ENCODE measurements around the gene RIC8A.

DNA sequence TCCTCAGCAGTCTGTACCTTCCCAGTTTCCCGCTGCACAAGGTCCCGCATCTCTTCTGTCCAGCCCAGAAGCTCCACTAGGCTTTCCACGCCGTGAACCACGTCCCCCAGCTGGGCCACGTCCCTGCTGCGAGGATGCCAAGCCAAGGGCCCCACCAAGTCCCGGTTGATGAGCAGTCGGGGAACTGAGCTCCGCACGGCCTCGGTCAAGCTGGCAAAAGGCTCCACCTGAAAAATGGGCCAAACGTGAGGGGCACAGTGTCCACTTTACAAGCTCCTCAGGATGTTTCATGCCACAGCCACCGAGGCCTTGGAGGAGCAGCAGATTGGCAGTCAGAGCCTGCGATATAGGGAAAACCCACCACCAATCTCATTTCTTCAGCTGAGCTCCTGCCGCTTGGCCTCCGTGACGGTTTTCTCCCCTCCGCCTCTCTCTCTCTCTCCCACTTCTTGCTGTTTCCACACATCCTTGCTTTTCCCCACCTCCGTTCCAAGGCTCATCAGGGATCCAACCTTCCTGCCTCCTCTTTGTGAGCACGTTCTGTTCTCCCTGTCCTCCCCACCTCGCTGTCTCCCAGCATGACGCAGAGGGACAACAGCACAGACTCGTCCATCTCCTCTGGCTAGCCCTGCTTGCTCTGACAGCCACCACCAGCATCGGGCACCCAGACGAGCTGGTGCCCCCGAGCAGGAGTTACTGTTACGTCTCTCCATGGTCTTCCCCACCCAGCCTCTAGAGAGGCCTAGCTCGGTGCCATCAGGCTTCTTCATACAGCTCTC, 11.5 kb downstream of the RIC8A start:
- TF ChIP-seq, protein P1, sequence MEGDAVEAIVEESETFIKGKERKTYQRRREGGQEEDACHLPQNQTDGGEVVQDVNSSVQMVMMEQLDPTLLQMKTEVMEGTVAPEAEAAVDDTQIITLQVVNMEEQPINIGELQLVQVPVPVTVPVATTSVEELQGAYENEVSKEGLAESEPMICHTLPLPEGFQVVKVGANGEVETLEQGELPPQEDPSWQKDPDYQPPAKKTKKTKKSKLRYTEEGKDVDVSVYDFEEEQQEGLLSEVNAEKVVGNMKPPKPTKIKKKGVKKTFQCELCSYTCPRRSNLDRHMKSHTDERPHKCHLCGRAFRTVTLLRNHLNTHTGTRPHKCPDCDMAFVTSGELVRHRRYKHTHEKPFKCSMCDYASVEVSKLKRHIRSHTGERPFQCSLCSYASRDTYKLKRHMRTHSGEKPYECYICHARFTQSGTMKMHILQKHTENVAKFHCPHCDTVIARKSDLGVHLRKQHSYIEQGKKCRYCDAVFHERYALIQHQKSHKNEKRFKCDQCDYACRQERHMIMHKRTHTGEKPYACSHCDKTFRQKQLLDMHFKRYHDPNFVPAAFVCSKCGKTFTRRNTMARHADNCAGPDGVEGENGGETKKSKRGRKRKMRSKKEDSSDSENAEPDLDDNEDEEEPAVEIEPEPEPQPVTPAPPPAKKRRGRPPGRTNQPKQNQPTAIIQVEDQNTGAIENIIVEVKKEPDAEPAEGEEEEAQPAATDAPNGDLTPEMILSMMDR (IDR thresholded peaks at IDR 0.05): no peak
- no peak for TF ChIP-seq POLR2A (IDR thresholded peaks at IDR 0.05; ENCODE audit: low read depth)
- no peak for TF ChIP-seq POLR2AphosphoS5 (IDR thresholded peaks at IDR 0.05)
